NCI-H2227 (cell line): ENCODE data around the gene STX18.
"Not testable (repeated sequence)": the region's sequence is repeated elsewhere in the genome, so short reads cannot be mapped to it uniquely, and the experiment has no call there.

Experiments used
- DNase-seq: peaks from one replicate; lab custom pipeline; 2025; ENCODE audit not compliant: unreplicated experiment; lab: John Stamatoyannopoulos, UW

STX18 gene

DNA sequence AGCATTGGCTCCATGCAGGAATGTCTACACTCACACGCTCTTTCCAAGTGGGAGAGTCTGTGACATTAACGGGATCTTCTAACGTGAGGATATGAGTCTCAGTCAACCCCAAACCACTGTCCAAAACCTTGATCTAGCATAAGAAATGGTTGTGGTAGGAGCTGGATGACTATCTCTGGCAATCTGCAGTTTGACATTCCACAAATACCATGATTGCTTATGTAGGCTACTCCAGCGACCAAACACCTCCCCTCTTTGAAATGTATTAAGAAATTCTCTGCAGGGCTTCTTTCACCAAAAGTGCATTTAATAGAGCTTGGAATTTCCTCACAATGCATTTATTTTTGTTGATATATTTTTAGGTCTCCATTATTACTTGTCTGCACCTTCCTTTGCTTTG, 14.1 kb upstream of the STX18 start:
- no peak for DNase-seq

DNA sequence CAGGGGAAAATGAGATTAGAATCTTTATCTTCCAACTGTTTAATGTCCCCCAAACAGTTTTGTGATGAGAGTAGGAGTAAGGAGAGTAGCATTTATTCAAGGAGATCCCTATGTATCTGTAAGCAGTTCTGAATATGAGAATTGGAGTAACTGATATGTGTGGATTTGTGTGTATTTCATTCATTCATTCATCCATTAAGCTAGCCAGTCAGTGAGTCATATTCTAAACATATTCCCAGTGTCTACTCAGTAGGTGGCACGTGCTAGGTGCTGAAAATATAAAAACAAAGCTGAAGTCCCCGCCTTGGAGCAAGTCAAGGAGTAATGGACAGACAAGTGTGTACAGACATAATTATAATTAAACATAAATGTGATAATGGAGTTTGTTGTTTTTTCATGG, 12.4 kb upstream of the STX18 start:
- DNase-seq = no peak

DNA sequence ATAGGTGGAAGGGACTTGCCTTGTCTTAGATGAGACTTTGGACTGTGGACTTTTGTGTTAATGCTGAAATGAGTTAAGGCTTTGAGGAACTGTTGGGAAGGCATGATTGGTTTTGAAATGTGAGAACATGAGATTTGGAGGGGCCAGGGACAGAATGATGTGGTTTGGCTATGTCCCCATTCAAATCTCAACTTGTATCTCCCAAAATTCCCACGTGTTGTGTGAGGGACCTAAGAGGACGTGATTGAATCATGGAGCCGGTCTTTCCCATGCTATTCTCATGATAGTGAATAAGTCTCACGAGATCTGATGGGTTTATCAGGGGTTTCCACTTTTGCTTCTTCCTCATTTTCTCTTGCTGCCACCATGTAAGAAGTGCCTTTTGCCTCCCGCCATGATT, 10.2 kb upstream of the STX18 start:
- not testable (repeated sequence) for DNase-seq

DNA sequence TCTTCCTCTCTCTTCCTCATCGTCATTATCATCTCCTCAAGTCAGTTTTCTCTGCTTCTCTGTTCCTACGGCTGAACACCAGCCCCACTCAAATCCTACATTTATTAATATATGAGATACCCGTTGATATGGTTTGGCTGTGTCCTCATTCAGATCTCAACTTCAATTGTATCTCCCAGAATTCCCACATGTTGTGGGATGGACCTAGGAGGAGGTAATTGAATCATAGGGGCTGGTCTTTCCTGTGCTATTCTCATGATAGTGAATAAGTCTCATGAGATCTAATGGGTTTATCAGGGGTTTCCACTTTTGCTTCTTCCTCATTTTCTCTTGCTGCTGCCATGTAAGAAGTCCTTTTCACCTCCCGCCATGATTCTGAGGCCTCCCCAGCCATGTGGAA, 8.3 kb upstream of the STX18 start:
- not testable (repeated sequence) for DNase-seq

DNA sequence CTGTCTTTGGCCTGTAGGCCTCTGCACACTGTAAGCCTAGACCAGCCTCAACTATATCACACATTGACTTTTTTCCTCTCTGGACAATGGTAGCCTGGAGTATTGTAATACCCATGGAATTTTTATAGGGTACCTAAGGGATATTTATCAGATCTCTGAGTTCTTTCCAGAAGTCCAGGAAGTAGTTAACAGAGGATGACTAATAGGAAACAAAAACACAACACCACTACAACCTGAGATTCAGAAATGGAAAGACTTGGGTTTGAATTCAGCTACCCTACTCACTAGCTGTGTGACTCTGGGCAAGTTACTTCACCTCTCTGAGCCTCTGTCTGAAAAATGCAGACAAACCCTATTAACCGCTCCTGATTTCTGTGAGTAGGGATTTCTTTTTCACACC, 7.7 kb upstream of the STX18 start:
- DNase-seq = no peak

DNA sequence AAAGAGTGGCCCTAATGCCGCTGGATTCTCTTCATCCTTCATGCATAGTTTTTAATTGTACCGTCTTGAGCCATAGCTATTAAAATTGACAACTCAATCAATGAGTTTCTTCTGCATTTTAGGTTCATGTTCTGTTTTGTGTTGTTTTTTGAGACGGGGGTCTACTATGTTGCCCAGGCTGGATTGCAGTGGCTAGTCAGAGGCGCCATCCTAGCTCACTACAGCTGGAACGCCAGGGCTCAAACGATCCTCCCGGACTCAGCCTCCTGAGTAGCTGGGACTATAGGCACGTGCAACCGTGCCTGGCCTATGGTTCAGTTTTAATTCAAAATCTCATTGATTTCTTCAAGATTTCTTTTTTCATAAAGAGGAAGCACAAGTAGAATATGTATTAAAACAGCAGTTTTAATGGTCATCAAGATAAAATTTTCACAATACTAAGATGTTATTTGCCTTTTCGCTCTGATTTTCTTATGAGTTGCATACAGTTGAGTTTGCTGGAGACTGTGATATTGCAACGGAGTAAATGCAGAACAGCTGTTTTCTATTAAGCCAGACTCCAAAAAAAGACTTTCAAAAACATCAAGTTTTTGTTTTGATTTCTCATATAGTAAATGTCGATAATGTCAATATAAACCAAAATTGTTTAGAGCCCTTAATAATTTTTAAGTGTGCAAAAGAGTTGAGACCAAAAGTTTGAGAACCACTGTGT, 1.1 kb upstream of the STX18 start:
- peak; percentile 24 for DNase-seq

DNA sequence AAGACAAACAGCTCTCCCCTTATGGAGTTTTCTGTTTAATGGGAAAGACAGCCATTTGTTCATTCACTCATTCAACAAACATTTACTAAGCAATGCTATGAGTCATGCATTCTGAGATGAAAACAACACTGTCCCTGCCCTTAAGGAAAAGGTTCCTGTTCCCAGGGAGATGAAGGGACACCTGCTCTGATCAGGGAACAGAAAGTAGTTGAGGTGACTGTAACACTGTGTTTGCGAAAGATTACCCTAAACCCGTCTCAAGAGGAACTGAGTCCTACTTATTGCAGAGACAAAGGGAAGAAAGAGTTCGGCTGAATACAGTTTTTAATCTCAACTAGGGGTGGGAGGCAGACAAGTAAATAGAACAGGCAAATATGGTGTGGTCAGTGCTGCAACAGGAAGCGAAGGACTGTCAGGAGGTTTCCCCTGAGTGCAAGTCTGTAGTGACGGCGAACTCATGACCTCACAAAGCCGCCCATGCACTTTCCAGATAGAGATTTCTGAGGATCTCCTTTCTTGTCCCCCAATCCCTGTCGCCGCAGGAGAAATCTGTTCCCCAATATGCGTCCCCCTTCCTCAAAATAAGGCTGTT, 712 bp downstream of the STX18 start:
- no peak for DNase-seq

DNA sequence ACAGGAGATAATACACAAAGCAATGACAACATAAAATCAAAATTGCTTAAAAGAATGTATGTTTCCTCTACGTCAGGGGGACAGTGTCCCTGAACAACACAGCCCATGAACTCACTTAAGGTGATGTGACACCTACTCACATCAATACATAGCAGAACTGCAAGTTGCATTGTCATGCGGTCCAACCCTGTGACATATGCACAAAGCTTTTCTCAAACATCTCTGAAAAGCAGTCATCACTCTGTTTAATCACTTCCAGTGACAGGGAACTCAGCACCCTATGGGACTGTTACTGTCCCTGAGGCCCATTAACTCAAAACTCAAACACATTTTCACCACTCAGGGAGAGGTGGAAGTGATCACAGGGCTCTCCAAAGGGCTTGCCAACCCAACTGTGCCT, 2.4 kb downstream of the STX18 start:
- no peak for DNase-seq

DNA sequence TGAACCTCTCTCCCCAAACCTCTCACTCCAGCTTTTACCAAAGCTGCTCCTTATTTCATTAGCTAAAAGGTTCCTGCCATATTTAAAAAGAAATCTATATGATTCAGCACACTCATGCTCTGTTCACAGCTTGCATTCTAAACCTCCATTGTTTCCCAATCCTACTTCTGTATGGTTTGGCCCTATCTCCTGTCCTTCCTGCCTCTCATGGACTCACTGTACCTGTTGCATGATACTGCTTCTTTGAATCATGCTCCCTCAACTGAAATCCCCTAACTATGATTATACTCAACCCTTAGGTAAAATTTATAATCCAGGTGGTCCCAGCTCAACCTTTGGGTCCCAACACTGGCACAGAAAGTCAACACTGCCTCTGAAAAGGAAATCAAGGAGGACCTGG, 6.3 kb downstream of the STX18 start:
- DNase-seq = no peak

DNA sequence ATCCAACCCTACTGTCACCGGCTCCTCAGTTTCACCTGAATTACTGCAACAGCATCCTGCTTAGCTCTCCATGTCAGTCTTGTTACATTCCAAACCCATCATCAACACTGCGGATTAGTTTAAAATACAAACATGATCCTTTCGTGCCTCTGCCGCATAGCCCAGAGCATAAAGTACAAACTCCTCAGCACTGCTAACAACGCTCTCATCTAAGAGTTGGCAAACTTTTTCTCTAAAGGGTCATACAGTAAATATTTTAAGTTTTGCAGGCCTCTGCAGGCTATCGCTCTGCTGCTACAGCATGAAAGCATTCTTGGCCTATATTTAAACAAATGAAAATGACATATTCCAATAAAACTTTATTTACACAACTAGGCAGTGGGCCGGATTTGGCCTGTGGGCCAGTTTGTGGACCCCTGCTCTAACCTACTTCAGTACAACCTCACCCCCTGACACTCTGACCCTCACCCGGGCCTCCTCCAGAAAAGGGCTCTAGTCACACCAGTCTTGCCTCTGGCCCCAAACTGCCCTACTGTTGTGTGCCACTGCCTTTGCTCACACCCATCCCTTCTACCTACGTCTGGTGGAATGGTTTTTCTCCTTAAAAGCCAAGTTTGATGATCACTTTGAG, 7.2 kb downstream of the STX18 start:
- no peak for DNase-seq

DNA sequence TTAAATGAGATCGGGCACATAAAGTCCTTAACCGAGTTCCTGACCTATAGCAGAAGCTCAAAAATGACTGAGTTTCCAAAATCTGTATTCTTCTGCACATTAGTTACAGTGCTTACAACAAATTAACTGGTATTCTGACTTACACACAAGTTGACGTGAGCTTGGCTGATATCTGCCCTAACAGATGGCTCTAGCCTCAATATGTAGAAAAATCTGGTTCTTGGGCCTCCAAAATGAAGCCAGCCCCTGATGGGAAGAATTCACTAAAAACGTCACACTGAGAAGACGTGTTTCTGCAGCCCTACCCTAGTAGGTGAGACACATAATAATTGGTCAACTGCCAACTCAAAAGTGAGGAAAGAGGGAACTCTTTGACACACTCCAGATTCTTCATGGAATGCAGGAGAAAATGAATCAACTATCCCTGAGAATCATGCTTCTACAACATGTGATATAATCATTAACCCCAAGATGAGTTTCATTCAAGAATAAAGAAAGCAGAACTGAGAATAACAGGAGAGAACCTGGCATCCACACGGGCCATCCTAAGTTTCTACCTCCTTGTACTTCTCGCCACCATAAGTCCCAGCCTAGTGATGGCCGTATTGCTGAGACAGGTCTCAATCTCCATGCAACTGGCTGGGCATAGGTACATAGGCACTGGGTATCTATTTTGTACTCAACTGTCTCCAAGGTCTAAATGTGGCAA, 8.2 kb downstream of the STX18 start:
- DNase-seq = no peak

DNA sequence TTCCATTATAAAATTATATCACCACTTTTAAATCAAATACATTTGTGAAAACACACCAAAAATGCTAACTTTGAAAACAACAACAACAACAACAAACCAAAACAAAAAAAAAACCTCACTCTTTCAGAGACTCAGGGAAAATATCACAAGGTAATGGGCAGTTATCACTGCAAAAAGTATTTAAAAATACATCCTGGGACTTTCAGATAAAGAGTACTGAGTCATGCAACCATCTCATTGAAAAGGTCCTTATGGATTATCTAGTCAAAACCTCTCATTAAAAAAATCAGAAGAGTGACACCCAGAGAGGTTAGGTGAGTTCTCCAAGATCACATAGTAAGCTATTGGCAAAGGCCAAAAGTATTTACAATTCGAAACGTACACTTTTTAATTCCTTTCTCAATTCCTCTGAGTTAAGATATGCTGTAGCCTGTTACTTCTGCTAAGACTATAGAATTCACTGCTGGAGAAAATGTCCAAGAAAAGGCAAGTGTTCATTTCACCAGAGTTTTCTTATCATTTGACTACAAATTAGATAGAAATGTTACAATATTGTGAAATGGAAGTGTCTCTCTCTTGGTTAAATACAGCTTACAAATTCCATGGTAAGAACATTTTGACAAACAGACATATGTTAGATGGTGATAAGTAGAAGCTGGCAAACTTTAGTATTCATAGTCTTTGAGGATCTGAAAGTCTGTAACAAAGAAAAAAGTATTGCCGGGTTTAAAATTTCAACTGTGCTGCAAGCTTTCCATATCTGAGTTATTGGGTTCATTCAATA, 9.3 kb downstream of the STX18 start:
- no peak for DNase-seq

DNA sequence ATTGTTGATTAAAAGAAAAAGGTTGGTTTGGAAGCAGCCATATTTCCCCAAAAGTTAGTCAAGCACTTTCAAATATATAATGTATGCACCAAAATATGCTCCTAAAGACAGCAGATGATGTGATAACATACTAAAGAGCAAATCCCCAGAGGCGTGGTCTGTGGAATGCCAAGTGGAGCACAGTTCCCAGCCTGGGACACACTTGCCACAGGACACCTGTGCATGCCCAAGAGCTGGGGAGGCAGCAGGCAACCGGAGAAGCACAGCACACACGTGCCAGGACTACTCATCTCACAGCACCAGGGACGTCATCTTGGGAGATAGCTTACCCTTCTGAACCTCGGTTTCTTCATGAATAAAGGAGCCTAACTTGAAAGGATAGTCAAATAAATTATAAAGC, 12.5 kb downstream of the STX18 start:
- DNase-seq = no peak

DNA sequence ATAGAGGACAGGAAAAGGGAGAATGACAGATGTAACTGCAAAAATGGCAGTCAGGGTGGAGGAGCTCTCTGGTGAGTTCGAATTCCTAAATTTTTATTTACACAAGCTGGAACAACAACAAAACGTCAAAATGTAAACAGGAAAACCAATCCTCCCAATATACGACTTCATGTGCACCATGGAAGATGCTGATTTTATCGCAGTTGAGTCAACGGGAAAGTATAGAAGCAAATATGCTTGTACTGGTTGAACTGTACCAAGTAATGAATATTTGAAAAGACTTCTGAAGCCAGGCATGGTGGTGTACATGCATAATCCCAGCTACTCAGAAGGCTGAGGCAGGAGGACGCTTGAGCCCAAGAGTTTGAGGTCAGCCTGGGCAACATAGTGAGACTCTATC, 15.4 kb downstream of the STX18 start:
- no peak for DNase-seq

DNA sequence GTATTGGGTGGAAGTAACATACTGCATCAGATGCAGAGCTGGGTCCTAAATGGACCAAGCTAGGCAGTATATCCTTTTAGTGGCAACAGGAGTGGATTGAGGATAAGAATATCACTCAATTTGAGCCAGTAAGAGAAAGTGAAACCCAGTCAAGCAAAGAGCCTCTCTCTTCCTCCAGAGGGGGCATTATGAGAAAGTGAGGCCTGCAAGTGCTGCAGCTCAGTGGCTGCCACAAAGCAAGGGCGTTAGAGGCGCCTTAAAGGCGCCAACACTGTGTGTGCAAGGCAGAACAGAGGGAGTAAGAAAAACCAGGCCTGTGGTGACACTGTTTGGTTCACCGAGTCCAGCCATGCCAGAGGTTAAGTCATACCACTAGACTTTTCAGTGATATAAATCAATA, 17.5 kb downstream of the STX18 start:
- peak; percentile 41 for DNase-seq

DNA sequence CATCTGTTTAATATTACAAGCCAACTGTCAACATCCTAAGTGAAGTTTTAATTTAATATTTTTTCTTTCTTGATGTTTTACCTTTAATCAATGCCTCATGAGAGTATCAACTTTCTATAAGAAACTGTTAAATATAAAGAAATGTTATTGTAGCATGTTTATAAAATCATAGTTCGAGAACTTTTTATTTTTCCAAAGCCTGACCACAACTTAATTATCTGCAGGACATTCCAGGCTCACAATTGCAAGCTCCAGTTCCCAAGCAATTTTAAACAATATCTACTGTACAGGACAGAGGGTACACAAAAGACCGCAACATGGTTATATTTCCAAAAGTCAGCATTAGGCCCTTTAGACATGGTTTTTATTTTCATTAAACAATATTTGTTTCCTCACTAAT, 20.1 kb downstream of the STX18 start:
- DNase-seq = no peak

DNA sequence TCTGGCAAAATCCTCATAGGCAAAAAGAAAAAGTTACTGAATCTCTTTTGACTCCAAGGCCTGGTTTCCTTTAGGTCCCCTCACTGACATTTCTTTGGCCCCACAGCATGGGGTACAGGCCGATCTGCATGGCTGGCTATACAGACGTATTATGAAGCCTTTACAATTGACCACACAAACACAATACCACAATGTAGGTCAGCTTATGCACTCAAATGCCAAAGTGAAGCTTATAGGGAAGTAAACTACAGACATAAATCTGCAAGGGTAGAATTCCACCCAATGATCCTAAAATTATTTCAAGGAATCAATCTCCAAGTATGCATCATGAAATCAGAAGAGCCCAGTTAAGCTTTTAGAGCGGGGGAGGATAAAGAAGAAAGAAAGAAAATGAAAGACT, 20.7 kb downstream of the STX18 start:
- DNase-seq = no peak

DNA sequence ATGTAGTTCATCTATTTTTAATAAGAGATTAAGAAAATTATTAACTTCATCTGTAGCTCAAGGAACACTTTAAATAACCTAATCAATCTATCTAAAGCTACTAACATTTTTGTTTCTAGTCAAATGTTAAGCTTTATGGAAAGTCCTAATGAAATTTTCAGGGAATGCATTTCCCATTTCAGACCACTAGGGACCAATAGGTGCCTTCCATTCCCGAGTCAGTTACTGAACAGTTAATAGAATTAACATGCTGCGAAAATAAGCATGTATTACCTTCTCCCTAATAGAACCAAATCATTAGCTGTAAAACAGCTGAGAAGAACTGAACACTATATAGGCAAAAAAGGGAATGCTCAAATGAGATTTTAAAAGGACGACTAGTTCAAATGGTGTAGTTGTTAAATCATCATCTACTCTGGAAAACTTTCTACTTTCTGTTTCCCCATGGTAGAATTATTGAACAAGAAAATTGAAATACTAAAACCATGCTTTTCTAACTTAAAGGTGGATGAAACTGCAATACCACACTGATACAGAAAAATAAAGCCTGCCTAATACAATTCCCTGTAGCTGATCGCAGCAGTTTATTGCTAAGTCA, 22.5 kb downstream of the STX18 start:
- DNase-seq = peak; percentile 32

DNA sequence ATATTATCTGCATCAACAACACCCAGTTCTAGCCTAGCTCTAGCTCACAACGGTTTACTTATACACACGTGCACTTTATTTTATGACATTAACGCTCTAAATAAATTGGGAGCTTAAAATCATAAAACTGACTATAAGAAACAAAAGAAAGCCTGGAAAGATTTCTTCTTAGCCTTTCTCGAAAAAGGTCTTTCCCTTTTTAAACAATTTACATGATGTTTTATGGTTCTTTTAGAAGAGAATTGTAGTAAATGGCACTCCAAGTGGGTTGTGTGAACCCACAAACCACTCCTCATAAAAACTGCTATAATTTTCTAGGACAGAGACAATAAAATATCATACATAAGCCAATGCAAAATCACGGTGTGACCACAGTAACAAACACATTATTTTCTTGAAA, 23.1 kb downstream of the STX18 start:
- DNase-seq = no peak

DNA sequence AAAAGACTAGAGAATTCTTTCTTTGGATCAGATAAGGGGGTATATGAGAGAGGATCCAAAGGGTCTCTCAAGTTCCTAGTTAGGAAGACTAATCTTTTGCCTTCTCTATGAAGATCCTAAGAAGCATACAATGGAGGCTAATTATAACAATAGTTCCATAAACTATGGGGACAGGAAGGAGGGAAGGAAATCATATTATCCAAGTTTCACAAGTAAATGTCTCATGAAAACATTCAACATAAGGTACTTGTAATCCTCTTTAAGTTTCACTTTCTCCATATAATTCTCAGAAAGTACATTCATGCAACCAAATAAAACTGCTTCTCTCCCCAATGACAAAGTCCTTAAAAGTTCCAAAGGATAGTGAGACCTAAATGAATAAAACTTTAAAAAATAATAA, 27.1 kb downstream of the STX18 start:
- DNase-seq = no peak

DNA sequence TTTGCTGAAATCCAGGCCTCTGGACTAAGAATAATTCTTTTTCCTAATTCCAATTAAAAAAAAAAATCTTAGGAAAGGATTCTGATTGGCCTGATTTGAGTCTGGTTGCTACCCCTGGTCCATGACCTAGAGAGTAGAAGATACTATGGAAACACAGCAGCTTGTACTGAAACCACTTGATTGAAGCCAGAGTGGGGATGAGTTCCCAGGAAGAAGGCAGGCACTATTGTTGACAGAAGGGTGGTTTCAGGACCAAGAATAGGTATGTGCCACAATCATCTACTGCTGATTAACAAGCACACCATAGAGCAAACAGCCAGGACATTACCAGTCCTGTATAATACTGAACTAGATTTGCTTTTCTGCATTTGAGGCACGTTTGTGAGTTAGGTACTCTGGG, 29.6 kb downstream of the STX18 start:
- no peak for DNase-seq
